Measurements from ENCODE around the gene FLOT2. TPM values are rescaled to one million over a fixed set of nuclear protein-coding genes. Genes with fewer than 3 reads are reported as not detected.

FLOT2 gene
- total RNA-seq, 4 donors from 2014 or later: 15.3 to 37.9 (median 28.4) TPM

DNA sequence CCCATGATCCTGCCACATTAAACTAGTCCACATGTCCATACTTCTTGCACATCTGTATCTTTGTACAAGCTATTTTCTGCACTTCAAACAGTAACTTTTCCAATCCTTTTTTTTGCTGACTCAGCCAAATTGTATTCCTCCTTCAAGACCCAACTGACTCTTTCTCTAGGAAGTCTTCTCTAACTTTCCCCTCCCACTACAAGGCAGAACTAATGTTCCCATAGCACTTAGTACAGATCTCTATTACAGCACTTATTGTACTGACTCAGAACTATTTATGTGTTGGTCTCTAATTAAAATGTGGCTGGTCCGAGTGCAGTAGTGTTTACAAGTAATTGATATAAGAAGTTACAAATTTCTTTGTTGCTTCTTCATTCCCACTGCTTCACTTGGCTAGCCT lies 63.1 kb downstream of the FLOT2 start:
- Histone ChIP-seq H3K36me3 (no peaks in the 10 kb centered on the region), H3K27ac (no peak overlapping the region), H3K4me3 (no peak overlapping the region), H3K9me3 (no peaks in the 10 kb centered on the region), H3K27me3 (no peaks in the 10 kb centered on the region), H3K4me1 (peaks cover 0 to 3% of the 10 kb centered on the region in 2 donors)
- in situ Hi-C loops (cut with MboI; ENCODE audit: low sequenced_read_pairs in 4 of 4): no loop called here
- intact Hi-C loops (cut with DNase I; ENCODE audit: low total_unique reads): no loop called here
- no peak for DNase-seq
- TF ChIP-seq CTCF (IDR thresholded peaks at IDR 0.05 in 4 of 5, conservative IDR thresholded peaks at IDR 0.05 in 1 of 5) (no peak), POLR2A (IDR thresholded peaks at IDR 0.05) (no peak)
- ATAC-seq: no peak

MicroRNAs encoded within 50 kb of the gene (microRNA counts, 767-probe panel; counts per million panel counts)
- microRNA hsa-miR-144-3p (356 to 448 counts per million in 2 donors), microRNA hsa-miR-451a (9,781 to 11,671 counts per million in 2 donors)

Small RNA genes lying within 50 kb of the gene (microRNA-seq; reads per million reads assigned to microRNA genes)
- gene MIR451B (ENCODE audit: borderline replicate concordance in 2 of 2): 0 reads per million in 2 donors

Other genes starting within 250 kb of the FLOT2 start
- 10 to 100 TPM; 23.6 to 36.4 (median 28.4) TPM for gene SDF2, start 235.8 kb downstream of the FLOT2 start, total RNA-seq
- 10 to 100 TPM; 48.3 to 81.9 (median 64.8) TPM for gene SUPT6H, start 235.5 kb downstream of the FLOT2 start, total RNA-seq
- 1 to 10 TPM in 1 of 4 donors, under 1 TPM in 2, not detected in 1; 0.42 to 1.6 (median 0.49) TPM for gene PROCA1, start 185.8 kb downstream of the FLOT2 start, total RNA-seq
- gene RAB34, start 179.9 kb downstream of the FLOT2 start, total RNA-seq: 10 to 100 TPM; 14.9 to 53.3 (median 32.7) TPM
- 100 to 1,000 TPM; 434 to 647 (median 533) TPM for gene RPL23A, start 177.7 kb downstream of the FLOT2 start, total RNA-seq
- under 1 TPM in 3 of 4 donors, not detected in 1; 0.46 to 0.82 (median 0.75) TPM for gene TLCD1, start 171.5 kb downstream of the FLOT2 start, total RNA-seq
- gene NEK8, start 168.9 kb downstream of the FLOT2 start, total RNA-seq: 1 to 10 TPM; 1.3 to 8.1 (median 1.9) TPM
- gene TRAF4, start 153.7 kb downstream of the FLOT2 start, total RNA-seq: 1 to 10 TPM; 2.0 to 6.4 (median 3.8) TPM
- 10 to 100 TPM; 36.2 to 82.6 (median 66.8) TPM for gene FAM222B, start 54.9 kb downstream of the FLOT2 start, total RNA-seq
- 10 to 100 TPM; 35.1 to 69.2 (median 64.1) TPM for gene ERAL1, start 42.7 kb downstream of the FLOT2 start, total RNA-seq
- 1 to 10 TPM in 3 of 4 donors, under 1 TPM in 1; 0.25 to 3.7 (median 2.4) TPM for gene DHRS13, start 5.3 kb upstream of the FLOT2 start, total RNA-seq
- gene PHF12, start 53.8 kb upstream of the FLOT2 start, total RNA-seq: 10 to 100 TPM; 22.1 to 37.3 (median 24.2) TPM
- not detected for gene SEZ6, start 108.3 kb upstream of the FLOT2 start, total RNA-seq
- gene PIPOX, start 145.4 kb upstream of the FLOT2 start, total RNA-seq: 1 to 10 TPM in 2 of 4 donors, under 1 TPM in 2; 0.42 to 2.4 (median 1.1) TPM

Measured in gastrocnemius medialis (tissue), 4 donors.